Measurements from ENCODE around the gene ACSS3. TPM values are rescaled to one million over a fixed set of nuclear protein-coding genes. Genes with fewer than 3 reads are reported as not detected.
"Not testable (repeated sequence)": the region's sequence is repeated elsewhere in the genome, so short reads cannot be mapped to it uniquely, and the experiment has no call there.

The ACSS3 gene
- total RNA-seq, result 36.2 TPM
- long read RNA-seq, full-length matches to known transcripts, result 46 of 60 reads
- long read RNA-seq, partial matches to known transcripts, result 0 of 60 reads
- long read RNA-seq, other reads (novel, unspliced or antisense), result 14 of 60 reads

DNA sequence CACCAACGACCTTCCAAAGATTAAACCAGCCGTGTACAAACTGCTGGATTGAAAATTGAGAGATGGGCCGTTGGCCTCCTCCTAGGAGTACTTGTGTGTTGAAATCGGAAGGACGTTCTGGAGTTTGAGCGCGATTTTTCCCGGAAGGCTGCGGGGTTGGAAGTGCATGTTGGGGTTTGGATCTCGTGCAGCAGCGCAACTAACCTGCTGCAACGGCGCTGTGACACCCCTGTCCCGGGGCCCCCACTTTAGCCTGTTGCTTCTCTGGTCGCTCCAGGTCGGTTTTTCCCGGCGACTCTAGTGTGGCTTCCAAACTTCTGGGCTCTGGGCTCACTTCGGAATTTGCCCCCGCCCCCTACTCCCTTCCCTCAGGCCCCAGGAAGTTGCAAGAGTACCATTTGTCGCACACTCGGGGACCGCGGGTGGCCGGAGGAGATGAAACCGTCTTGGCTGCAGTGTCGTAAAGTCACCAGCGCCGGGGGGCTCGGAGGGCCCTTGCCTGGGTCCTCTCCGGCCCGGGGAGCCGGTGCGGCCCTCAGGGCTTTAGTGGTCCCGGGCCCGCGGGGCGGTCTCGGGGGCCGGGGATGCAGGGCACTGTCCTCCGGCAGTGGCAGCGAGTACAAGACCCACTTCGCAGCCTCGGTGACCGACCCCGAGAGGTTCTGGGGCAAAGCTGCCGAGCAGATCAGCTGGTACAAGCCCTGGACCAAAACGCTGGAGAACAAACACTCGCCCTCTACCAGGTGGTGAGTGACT lies at the start of gene ACSS3:
Gene ACSS3, plus strand, starts transcription at position 394 of the 756 bp plus-strand sequence. Its CDS starts 42 bp downstream, at position 436.
- no peak for DNase-seq (ENCODE audit: low spot score)

- no peak for DNase-seq (ENCODE audit: low spot score)
Measured at GRCh38 chr12:81034926-81035325, 43.0 kb upstream of the ACSS3 start.

GRCh38 chr12:81039231-81039630 lies 38.6 kb upstream of the ACSS3 start:
- DNase-seq (ENCODE audit: low spot score), result no peak

GRCh38 chr12:81043979-81044740 lies 33.7 kb upstream of the ACSS3 start:
- no peak for DNase-seq (ENCODE audit: low spot score)

GRCh38 chr12:81064971-81065370 lies 12.9 kb upstream of the ACSS3 start:
- not testable (repeated sequence) for DNase-seq (ENCODE audit: low spot score)

GRCh38 chr12:81070846-81071245 lies 7.0 kb upstream of the ACSS3 start:
- DNase-seq (ENCODE audit: low spot score), result no peak

- no peak for DNase-seq (ENCODE audit: low spot score)
Measured at GRCh38 chr12:81075539-81075938, 2.3 kb upstream of the ACSS3 start.

DNA sequence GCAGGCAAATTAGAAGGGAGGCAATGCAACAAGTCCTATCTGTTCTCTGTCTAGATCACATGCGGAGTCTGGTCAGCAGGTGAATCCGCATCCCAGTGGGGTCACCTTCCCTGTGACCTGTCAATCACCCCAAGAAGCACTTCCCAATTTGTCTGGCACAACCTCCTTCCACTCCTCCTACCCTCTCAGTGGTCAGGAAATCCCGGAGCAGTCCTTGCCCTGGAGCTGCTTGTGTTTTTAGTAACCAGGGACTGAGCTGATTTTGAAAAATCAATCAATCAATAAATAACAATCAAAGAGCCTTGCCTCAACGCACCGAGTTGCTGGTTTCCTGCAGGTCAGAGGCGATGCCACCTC lies 572 bp upstream of the ACSS3 start:
- DNase-seq (ENCODE audit: low spot score), result no peak

- no peak for DNase-seq (ENCODE audit: low spot score)
Measured at GRCh38 chr12:81078469-81079196, 754 bp downstream of the ACSS3 start.

- no peak for DNase-seq (ENCODE audit: low spot score)
Measured at GRCh38 chr12:81079280-81080076, 1.6 kb downstream of the ACSS3 start.

DNA sequence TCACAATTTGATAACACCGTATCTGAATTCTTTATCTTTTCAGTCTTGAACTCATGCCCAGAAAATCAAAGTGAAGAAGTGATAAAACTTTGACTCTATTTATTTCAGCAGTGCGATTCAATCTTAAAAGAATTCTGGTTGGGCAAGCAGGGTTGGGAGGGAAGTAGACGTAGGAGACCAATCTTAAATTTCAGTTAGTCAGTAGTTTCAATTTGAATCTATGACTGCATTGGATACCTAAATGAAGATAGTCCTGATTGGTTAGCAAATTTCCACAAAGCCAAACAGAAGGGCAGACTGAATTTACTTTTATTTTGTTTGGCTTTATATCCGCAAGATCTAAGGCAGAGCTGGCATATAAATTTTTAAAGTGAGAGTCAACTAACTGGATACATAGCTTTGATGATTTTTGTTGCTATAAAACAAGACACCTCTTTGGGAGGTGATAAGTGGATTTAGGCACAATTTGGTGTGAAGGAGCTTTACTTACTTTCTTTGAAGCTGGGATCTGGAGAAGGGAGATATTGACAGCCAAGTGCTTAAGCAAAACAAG lies 2.6 kb downstream of the ACSS3 start:
- DNase-seq (ENCODE audit: low spot score), result no peak

GRCh38 chr12:81081726-81082125 lies 3.8 kb downstream of the ACSS3 start:
- DNase-seq (ENCODE audit: low spot score), result no peak

DNA sequence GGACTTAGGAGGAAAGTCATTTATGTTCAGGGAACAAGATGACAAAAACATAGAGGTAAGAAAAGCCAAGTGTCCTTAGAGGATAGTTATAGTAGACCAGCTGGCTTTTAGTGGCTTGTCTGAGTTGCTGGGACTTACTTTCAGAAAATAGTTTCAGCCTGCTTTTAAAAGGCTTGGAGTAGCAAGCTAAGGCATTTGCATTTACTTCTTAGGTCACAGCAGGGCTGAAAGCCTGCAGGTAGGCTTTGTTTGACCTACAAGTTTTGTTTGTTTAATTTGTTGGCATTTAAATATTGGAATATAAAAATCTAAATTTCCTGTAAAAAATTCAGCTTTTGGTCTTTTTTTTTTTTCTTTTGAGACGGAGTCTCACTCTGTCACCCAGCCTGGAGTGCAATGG lies 5.1 kb downstream of the ACSS3 start:
- DNase-seq (ENCODE audit: low spot score), result no peak

DNA sequence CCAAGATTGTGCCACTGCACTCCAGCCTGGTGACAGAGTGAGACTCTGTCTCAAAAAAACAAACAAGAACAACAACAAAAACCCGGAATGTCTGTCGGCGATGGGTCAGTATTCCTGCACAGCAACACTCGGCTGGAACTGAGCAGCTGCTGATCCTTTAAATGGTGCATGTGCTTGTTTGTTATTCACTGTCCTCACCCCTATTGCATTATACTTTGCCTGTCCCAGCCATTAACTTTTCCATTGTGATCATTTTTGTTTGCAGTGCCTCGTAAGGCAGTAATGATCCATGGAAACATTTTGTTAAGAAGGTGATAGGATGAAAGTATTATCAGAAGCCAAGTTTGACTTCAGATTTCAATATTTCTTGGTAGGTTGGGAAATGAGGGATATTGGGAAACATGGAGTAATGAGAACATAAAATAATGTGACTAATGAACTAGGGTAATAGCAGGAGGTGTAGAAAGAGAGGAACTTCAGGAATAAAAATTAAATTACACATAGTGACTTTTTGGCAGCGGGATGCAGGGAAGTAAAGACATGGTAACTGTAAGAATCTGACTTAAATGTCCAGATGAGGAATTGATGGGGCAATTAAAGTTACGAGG lies 6.1 kb downstream of the ACSS3 start:
- DNase-seq (ENCODE audit: low spot score), result no peak

GRCh38 chr12:81084811-81085350 lies 7.0 kb downstream of the ACSS3 start:
- no peak for DNase-seq (ENCODE audit: low spot score)

DNA sequence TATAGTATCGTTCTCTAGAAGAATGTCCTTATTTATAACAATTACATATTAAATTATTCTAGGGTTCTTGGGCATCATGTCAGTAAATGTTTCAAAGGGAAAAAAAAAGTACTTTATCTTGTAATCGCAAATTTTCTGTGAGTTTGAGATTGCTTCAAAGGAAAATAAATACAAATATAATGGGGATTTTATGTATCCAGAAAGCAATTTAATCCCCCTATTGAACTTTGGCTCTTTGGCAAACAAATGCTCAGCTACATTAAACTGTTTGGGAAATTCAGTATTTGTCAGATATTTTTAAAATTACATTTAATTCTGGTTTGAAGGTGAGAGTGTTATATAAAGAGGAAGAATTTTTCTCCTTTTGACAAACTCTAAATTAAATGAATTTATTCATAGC lies 8.0 kb downstream of the ACSS3 start:
- no peak for DNase-seq (ENCODE audit: low spot score)

DNA sequence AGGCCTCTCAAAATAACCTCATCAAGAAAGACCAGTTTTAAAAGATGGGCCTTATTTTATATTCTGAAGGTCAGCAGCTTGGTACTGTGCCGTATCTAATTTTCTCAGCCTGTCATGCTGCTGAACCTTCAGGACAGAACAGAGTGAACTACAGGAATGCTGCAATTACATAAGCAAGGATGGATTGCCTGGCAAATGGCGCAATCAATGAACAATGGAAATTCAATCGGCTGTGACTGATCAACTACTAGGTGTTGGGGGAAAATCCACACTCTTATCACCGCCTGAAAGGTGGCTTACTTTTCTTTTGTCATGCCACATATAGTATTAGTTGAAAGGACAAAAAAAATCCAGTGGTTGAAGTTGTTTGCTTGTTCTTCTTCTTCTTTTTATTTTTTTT lies 8.5 kb downstream of the ACSS3 start:
- no peak for DNase-seq (ENCODE audit: low spot score)

DNA sequence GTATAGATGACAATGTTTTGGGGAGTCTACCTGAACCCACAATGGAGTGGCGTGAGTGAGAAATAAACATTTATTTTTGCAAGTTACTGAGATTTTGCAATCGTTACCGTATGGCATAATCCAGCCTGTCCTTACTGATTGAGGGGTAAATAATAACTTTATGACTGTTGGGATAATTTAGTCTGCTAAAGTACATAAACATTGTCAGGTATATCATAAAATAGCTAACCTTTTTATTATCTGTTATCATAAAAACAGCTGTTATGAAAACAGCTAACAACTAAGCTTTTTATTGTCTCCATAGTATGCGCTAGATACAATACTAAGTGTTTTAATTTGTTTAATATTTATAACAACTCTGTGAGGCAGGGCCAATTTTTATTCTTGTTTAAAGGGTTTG lies 10.3 kb downstream of the ACSS3 start:
- DNase-seq (ENCODE audit: low spot score), result no peak

GRCh38 chr12:81089412-81089811 lies 11.5 kb downstream of the ACSS3 start:
- DNase-seq (ENCODE audit: low spot score), result no peak

DNA sequence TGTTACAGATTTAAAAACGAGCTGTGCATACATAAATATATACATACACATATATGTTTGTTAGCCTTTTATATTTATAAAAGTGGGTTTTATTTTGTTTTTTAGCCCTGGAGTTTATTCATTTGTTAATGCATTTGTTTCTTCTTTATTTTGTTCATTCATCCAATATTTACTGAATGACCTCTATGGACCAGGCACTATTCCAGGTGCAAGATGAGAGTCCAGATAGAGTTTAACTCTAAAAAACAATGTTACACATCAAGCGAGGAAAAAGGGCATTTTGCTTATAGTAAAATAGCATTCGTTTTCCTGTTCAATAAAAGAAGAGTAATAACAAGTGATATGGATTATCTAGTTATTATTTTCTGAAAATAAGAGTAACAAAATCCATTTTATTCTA lies 14.2 kb downstream of the ACSS3 start:
- DNase-seq (ENCODE audit: low spot score), result no peak

All from mesenteric fat pad (tissue), 1 donor.